Aorta (tissue), 5 donors: ENCODE data around the gene RAMP3. TPM values are rescaled to one million over a fixed set of nuclear protein-coding genes. Genes with fewer than 3 reads are reported as not detected.
A peak's percentile ranks its signal among the peaks of the same experiment; 100 is the strongest.

Experiments used
- ATAC-seq: fragments of 200-7000 bp; cut with Tn5 transposase; one replicate; pipeline ENCODE4 v1.9.1; 2022; ENCODE audit warnings: moderate library complexity; ENCODE audit not compliant: low FRiP score
- DNase-seq, 2 donors: peaks; one replicate each; pipeline ENCODE4 v3.0.0-alpha.2; 2020
- H3K27ac ChIP-seq, 2 donors: one replicate each; pipeline ENCODE4 v1.5.1; 2013; ENCODE audit warnings: low read length in 2 of 2, mild to moderate bottlenecking in 2 of 2, moderate library complexity in 2 of 2, control low read depth in 1 of 2, inconsistent platforms in 1 of 2, low read depth in 1 of 2
- H3K27me3 ChIP-seq, 2 donors: one replicate each; pipeline ENCODE4 v1.6.1; 2013; ENCODE audit warnings: control low read depth in 1 of 2, low read length in 1 of 2, mild to moderate bottlenecking in 1 of 2, moderate library complexity in 1 of 2; ENCODE audit not compliant: insufficient read depth in 2 of 2, control insufficient read depth in 1 of 2
- H3K36me3 ChIP-seq, 2 donors: one replicate each; pipeline ENCODE4 v1.6.1; 2013; ENCODE audit warnings: control low read depth in 1 of 2, low read length in 1 of 2, mild to moderate bottlenecking in 1 of 2; ENCODE audit not compliant: insufficient read depth in 2 of 2, control insufficient read depth in 1 of 2
- H3K4me1 ChIP-seq, 2 donors: one replicate each; pipeline ENCODE4 v1.6.1; 2013; ENCODE audit warnings: low read length in 2 of 2, control low read depth in 1 of 2, mild to moderate bottlenecking in 1 of 2, moderate library complexity in 1 of 2; ENCODE audit not compliant: insufficient read depth in 2 of 2, control insufficient read depth in 1 of 2
- H3K4me3 ChIP-seq, 2 donors: one replicate each; pipeline ENCODE4 v1.5.1; 2013; ENCODE audit warnings: low read length in 2 of 2, control low read depth in 1 of 2, mild to moderate bottlenecking in 1 of 2
- H3K9me3 ChIP-seq: one replicate; pipeline ENCODE4 v1.6.1; 2013; ENCODE audit warnings: mild to moderate bottlenecking, low read length; ENCODE audit not compliant: control insufficient read depth
- WGBS, 2 donors: extraction: QIAGEN DNeasy Blood & Tissue Kit; methylation state at CpG; one replicate each; pipeline ENCODE4 v1.1.7; 2013; 5-methylcytosine and 5-hydroxymethylcytosine counted together
- intact Hi-C, 2 donors: fragments of 100-400 bp; cut with DNase I; formaldehyde crosslinking; loops; one replicate each; pipeline versions ENCODE4 v1.14.2 to v1.15.0; 2022
- polyA plus RNA-seq, 2 donors: library from polyadenylated mRNA; stranded (reverse); fragments of 200-250 nt; gene quantifications; one replicate each; pipeline ENCODE4 v1.2.3, GENCODE V29; 2013
- total RNA-seq, 2 donors: library from RNA; stranded (reverse); fragmentation: NEBNext Ultra II Directional; extraction: Animal tissue kit (Norgen Biotek cat#: 25700); gene quantifications; one replicate each; pipeline ENCODE4 v1.2.1, GENCODE V29; 2021
- donor health status: healthy with polysubstance abuse.
- donor health status: Bipolar disorder and iron deficiency.
- donor health status: DM: no; HTN: no; CAD: no.
- donor health status: DM: no; HTN: no; CAD: no.
- donor health status: DM: yes; HTN: yes; CAD: no.

The RAMP3 gene
- total and polyA plus RNA-seq, 4 donors: 5.0 to 78.0 (median 28.9) TPM

DNA sequence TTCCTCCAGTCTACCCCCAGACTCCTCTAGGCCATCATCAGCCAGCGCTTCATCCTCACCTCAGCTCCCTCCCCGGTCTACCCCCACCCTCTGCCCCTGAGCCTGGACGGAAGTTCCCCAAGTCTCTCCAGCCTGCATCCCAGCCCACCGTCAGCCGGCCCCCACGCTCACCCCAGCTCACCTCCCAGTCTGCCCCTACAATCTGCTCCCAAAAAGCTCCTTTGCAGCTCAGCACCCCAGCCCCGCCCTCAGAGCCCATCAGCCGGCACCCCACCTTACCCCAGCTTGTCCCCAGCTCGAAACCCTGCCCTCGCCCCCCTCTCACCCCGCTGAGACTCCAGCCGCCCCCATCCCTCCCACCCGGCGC is 322 bp upstream of the RAMP3 start:
- WGBS, 2 donors: 20 to 21% methylated on average over 13 to 14 of the region's 14 CpGs
- no peak for ATAC-seq
- Histone ChIP-seq H3K27ac (no peak overlapping the region), H3K4me3 (no peak overlapping the region), H3K9me3 (no peaks in the 10 kb centered on the region), H3K4me1 (no peaks in the 10 kb centered on the region), H3K27me3 (no peaks in the 10 kb centered on the region), H3K36me3 (no peaks in the 10 kb centered on the region)
- intact Hi-C loops: loop anchor here (5.0 to 10.0 kb wide), 2 partner anchors 695 to 708 kb away; no protein-coding TSS in a partner anchor
- DNase-seq: peak; percentile 41 to 76

DNA sequence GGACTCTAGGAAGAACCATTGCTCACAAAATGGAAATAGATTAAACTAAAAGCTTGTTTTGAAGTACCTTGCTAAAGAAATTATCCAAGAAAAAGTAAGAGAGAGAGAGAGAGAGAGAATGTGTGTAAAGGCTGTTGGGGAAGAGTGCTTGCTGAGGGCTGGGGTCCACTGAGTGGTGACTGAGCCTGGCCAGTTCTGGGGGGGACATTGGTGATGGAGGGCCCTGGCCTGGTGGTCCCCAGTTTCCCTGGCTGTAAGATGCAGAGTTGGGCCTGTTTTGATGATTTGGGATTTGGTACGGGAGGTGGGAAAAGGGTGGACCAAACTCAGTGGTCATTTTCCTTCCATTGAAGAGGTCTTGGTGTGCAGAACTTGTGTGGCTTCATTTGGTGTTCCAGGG is 880 bp downstream of the RAMP3 start:
- DNase-seq (no peak), ATAC-seq (no peak)
- 91 to 94% methylated on average over 1 of the region's 1 CpG for WGBS, 2 donors
- H3K9me3 ChIP-seq: no peaks in the 10 kb centered on the region
- no peak overlapping the region for H3K27ac ChIP-seq
- no peaks in the 10 kb centered on the region for H3K36me3 ChIP-seq
- no peaks in the 10 kb centered on the region for H3K4me1 ChIP-seq
- intact Hi-C loops: loop anchor here (5.0 to 10.0 kb wide), 2 partner anchors 694 to 706 kb away; no protein-coding TSS in a partner anchor
- no peak overlapping the region for H3K4me3 ChIP-seq
- no peaks in the 10 kb centered on the region for H3K27me3 ChIP-seq

DNA sequence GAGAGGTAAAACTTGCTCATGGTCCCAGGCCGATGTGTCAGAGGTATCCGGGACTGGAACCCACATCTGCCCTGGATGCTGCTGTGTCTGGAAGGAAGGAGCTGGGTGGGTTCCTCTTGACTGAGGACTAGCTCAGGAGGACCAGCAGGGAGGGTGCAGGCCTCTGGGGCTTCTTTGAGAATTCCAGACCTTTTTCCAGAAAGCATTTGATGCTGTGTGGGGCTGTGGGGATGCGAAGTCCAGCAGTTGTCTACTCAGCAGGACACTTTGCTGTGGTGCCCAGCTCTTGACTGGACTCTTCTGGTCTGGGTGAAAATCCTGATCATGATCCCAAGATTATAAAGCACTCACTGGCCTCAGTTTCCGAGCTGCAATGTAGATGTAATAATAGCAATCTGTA is 1.7 kb downstream of the RAMP3 start:
- Histone ChIP-seq H3K4me1 (no peaks in the 10 kb centered on the region), H3K9me3 (no peaks in the 10 kb centered on the region), H3K27me3 (no peaks in the 10 kb centered on the region), H3K27ac (no peak overlapping the region), H3K4me3 (no peak overlapping the region), H3K36me3 (no peaks in the 10 kb centered on the region)
- WGBS, 2 donors: 96 to 97% methylated on average over 4 of the region's 4 CpGs
- ATAC-seq: no peak
- peak; percentile 19 to 40 for DNase-seq
- intact Hi-C loops: loop anchor here (5.0 to 10.0 kb wide), 2 partner anchors 693 to 706 kb away; no protein-coding TSS in a partner anchor

GRCh38 chr7:45160417-45160881 is 2.9 kb downstream of the RAMP3 start:
- ATAC-seq: no peak
- 68 to 82% methylated on average over 10 of the region's 10 CpGs for WGBS, 2 donors
- Histone ChIP-seq H3K9me3 (no peaks in the 10 kb centered on the region), H3K27ac (no peak overlapping the region), H3K4me1 (no peaks in the 10 kb centered on the region), H3K27me3 (no peaks in the 10 kb centered on the region), H3K4me3 (no peak overlapping the region), H3K36me3 (no peaks in the 10 kb centered on the region)
- DNase-seq: peak; percentile 37 to 48
- intact Hi-C loops: no loop called here

GRCh38 chr7:45161138-45161537 is 3.5 kb downstream of the RAMP3 start:
- no peak for ATAC-seq
- H3K27me3 ChIP-seq: no peaks in the 10 kb centered on the region
- DNase-seq: peak; percentile 9 to 23
- 85 to 92% methylated on average over 4 of the region's 4 CpGs for WGBS, 2 donors
- intact Hi-C loops: no loop called here
- no peaks in the 10 kb centered on the region for H3K36me3 ChIP-seq
- no peak overlapping the region for H3K4me3 ChIP-seq
- H3K4me1 ChIP-seq: no peaks in the 10 kb centered on the region
- H3K9me3 ChIP-seq: no peaks in the 10 kb centered on the region
- no peak overlapping the region for H3K27ac ChIP-seq

DNA sequence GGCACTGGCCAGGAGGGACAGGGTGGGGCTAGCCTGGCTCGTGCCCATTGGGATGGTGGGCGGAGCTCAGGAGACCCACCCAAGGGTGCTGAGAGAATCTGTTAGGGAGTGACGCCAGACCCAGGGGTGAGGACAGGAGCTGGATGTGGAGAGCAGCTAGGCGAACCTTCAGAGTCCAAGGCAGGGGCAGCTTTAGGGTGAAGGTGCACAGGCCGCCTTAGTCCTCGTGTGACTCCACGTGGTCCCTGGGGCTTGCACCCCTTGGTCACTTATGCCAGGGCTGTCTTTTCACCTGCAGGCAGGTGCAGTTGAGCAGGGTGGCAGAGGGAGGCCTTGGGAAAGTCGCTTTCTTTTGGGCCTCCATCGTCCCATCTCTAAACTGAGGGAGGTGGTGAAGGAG is 4.3 kb downstream of the RAMP3 start:
- H3K36me3 ChIP-seq: no peaks in the 10 kb centered on the region
- peak; percentile 39 to 57 for DNase-seq
- intact Hi-C loops: no loop called here
- H3K9me3 ChIP-seq: no peaks in the 10 kb centered on the region
- H3K4me3 ChIP-seq: no peak overlapping the region
- no peaks in the 10 kb centered on the region for H3K27me3 ChIP-seq
- H3K4me1 ChIP-seq: no peaks in the 10 kb centered on the region
- 91 to 93% methylated on average over 9 of the region's 9 CpGs for WGBS, 2 donors
- H3K27ac ChIP-seq: no peak overlapping the region
- ATAC-seq: no peak

DNA sequence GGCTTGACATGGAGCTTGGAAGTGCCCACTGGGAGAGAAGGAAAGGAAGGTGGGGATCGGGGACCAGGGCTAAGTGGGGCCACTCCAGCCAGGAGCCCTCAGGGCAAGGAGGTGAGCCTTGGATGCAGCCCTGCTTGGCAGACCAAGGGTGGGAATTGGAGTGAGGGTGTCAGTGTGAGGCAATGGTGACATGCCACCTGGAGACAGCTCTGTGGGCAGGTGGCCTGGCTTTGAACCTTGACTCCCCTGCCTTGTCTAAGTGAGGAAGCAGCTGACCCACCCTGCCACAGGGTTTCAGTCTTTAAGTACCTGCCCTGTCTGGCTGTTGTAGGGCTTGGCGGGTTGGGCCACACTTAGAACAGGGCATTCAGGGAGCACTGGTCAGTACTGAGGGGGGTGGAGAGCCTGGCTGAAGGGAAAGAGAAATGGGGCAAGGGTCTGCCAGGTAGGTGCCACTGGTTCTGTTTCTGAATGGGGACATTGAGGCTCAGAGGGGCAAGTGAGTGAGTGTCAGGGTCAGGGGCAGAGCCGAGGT is 4.8 kb downstream of the RAMP3 start:
- Histone ChIP-seq H3K27me3 (no peaks in the 10 kb centered on the region), H3K27ac (no peak overlapping the region), H3K36me3 (no peaks in the 10 kb centered on the region), H3K4me1 (no peaks in the 10 kb centered on the region), H3K9me3 (no peaks in the 10 kb centered on the region), H3K4me3 (no peak overlapping the region)
- WGBS, 2 donors: 78 to 90% methylated on average over 3 of the region's 3 CpGs
- ATAC-seq (no peak), DNase-seq (peak; percentile 38 to 50)
- intact Hi-C loops: no loop called here

DNA sequence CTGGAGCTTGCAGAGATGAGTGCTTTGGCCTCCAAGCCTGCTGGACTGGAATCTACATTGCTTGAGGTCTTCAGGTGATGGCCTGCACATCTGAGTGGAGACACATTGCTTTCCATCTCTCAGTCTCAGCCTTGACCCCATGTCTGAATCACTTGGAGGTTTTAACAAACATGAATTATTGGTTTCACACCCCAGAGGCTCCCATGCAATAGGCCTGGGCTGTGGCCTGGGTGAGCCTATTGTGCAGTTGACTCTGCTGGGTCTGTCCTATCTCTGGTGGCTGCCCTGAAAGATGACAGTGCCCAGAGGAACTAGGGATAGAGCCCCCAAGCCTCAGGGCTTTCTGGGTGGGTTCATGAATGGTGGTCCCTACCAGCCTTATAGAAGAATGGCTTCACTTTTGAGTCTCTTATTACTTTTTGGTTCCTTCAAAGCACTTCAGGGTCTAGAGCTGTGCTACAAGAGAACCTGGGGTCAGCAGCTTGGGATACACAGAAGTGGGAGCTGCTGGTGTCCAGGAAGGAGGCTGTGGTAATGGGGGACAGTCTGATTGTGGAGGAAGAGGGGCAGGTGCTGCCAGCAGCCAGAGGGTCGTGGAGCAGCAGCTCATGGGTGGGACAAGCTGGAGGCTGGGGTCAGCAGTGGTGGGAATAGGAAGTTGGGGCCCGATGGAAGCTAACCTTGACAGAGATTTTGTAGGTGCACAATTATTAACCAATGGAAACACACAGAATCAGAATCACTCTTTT is 5.5 kb downstream of the RAMP3 start:
- no peaks in the 10 kb centered on the region for H3K4me1 ChIP-seq
- ATAC-seq (no peak), DNase-seq (peak; percentile 24 to 51)
- no peak overlapping the region for H3K27ac ChIP-seq
- H3K4me3 ChIP-seq: no peak overlapping the region
- intact Hi-C loops: no loop called here
- H3K9me3 ChIP-seq: no peaks in the 10 kb centered on the region
- H3K36me3 ChIP-seq: no peaks in the 10 kb centered on the region
- no peaks in the 10 kb centered on the region for H3K27me3 ChIP-seq
- 80 to 81% methylated on average over 2 of the region's 2 CpGs for WGBS, 2 donors

- Histone ChIP-seq H3K9me3 (no peaks in the 10 kb centered on the region), H3K36me3 (no peaks in the 10 kb centered on the region), H3K4me1 (no peaks in the 10 kb centered on the region), H3K27me3 (no peaks in the 10 kb centered on the region), H3K4me3 (no peak overlapping the region), H3K27ac (no peak overlapping the region)
- intact Hi-C loops: no loop called here
- WGBS, 2 donors: 82 to 89% methylated on average over 4 of the region's 4 CpGs
- ATAC-seq: no peak
- peak; percentile 33 to 40 for DNase-seq
Measured at GRCh38 chr7:45163692-45164052, 6.1 kb downstream of the RAMP3 start.
